ENCODE results near the gene GLMN. TPM values are rescaled to one million over a fixed set of nuclear protein-coding genes. Genes with fewer than 3 reads are reported as not detected.
"Not testable (repeated sequence)": the region's sequence is repeated elsewhere in the genome, so short reads cannot be mapped to it uniquely, and the experiment has no call there.

GLMN gene
- polyA plus RNA-seq, 1 donor (not counting 4 experiments of a cell fraction or from before 2014, with no cell fraction given), result 11.3 TPM

DNA sequence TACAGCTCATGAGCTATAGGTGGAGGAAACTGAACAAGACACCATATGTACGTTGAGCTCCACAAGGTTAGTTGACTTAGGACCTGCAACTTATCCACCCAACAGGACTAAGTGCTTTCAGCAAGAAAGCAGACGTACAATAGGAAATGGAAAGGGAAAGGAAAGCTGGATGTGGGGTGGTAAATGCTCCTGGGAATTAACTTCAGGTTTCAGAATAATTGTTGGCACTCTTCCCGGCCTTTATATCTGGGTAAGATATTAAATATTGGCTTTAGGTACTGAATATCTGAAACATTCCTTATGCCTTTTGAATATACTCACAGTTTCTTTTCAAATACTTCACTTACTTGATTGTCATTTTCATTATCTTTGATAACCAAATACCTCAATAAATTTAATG, 36.3 kb downstream of the GLMN start:
- Histone ChIP-seq H3K27ac (ENCODE audit: control insufficient read depth, insufficient read depth, low read length) (no peak overlapping the region), H3K79me2 (ENCODE audit: control insufficient read depth, insufficient read depth, low read length) (no peaks in the 10 kb centered on the region), H4K20me1 (ENCODE audit: control insufficient read depth, extremely low read depth, insufficient read depth, low read length) (no peaks in the 10 kb centered on the region), H3K4me3 (ENCODE audit: control insufficient read depth in 2 of 3, extremely low read depth in 1 of 3, insufficient read depth in 2 of 3, low read depth in 1 of 3, low read length in 3 of 3) (no peak overlapping the region), H3K9me3 (ENCODE audit: control insufficient read depth, low read depth, low read length) (no peaks in the 10 kb centered on the region), H3K9me1 (ENCODE audit: control insufficient read depth, extremely low read depth, insufficient read depth, low read length) (no peaks in the 10 kb centered on the region), H3K4me1 (ENCODE audit: control insufficient read depth, extremely low read depth, insufficient read depth, low read length) (no peaks in the 10 kb centered on the region), H2AFZ (ENCODE audit: control insufficient read depth, low read length) (no peak overlapping the region), H3K9ac (ENCODE audit: control insufficient read depth, extremely low read depth, insufficient read depth, low read length) (no peak overlapping the region), H3K27me3 (ENCODE audit: control insufficient read depth, extremely low read depth, insufficient read depth, low read length) (no peaks in the 10 kb centered on the region), H3K36me3 (ENCODE audit: control insufficient read depth in 2 of 2, extremely low read depth in 1 of 2, insufficient read depth in 2 of 2, low read length in 2 of 2) (peaks cover 0 to 6% of the 10 kb centered on the region in 2 experiments), H3K4me2 (ENCODE audit: control insufficient read depth, extremely low read depth, insufficient read depth, low read depth, low read length) (no peak overlapping the region)
- DNase-seq (ENCODE audit: low read depth, low spot score) (no peak), FAIRE-seq (no peak)
- dilution Hi-C loops (cut with MboI; ENCODE audit: extremely low pct_ligation_motif_present, low sequenced_read_pairs), result loop anchor here (25.0 kb wide), 1 partner anchor 275 kb away; no protein-coding TSS in a partner anchor
- no peak for TF ChIP-seq EZH2 (IDR thresholded peaks at IDR 0.05; ENCODE audit: low read length)
- TF ChIP-seq, protein P1, sequence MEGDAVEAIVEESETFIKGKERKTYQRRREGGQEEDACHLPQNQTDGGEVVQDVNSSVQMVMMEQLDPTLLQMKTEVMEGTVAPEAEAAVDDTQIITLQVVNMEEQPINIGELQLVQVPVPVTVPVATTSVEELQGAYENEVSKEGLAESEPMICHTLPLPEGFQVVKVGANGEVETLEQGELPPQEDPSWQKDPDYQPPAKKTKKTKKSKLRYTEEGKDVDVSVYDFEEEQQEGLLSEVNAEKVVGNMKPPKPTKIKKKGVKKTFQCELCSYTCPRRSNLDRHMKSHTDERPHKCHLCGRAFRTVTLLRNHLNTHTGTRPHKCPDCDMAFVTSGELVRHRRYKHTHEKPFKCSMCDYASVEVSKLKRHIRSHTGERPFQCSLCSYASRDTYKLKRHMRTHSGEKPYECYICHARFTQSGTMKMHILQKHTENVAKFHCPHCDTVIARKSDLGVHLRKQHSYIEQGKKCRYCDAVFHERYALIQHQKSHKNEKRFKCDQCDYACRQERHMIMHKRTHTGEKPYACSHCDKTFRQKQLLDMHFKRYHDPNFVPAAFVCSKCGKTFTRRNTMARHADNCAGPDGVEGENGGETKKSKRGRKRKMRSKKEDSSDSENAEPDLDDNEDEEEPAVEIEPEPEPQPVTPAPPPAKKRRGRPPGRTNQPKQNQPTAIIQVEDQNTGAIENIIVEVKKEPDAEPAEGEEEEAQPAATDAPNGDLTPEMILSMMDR (optimal IDR thresholded peaks at IDR 0.05 in 1 of 3, IDR thresholded peaks at IDR 0.05 in 1 of 3, conservative IDR thresholded peaks at IDR 0.05 in 1 of 3; ENCODE audit: extremely low read depth in 1 of 3, insufficient read depth in 2 of 3, low read length in 3 of 3), result no peak

DNA sequence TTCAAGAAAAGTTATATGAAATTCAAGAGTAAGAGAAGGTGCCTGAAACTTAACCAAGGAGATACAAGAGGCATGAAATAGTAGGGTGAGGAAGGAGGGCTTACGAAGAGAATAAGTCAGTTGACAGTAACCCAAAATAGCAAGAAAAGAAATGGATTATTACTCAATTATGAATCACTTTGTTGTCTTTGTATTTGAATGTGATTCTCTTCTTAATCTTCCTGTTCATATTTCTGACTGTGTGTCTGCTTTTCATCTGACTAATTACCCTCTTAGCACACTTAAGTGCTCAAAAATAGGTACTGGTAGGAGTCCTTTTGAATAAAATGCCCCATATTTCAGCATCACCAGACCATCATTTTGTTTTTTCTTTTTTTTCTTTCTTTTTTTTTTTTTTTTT, 39.4 kb downstream of the GLMN start:
- no peak overlapping the region for H3K27ac ChIP-seq (ENCODE audit: control insufficient read depth, insufficient read depth, low read length)
- no peak overlapping the region for H3K9ac ChIP-seq (ENCODE audit: control insufficient read depth, extremely low read depth, insufficient read depth, low read length)
- H4K20me1 ChIP-seq (ENCODE audit: control insufficient read depth, extremely low read depth, insufficient read depth, low read length), result no peaks in the 10 kb centered on the region
- no peaks in the 10 kb centered on the region for H3K27me3 ChIP-seq (ENCODE audit: control insufficient read depth, extremely low read depth, insufficient read depth, low read length)
- DNase-seq (ENCODE audit: low read depth, low spot score) (no peak), FAIRE-seq (no peak)
- H3K9me3 ChIP-seq (ENCODE audit: control insufficient read depth, low read depth, low read length), result no peaks in the 10 kb centered on the region
- peaks cover 0 to 4% of the 10 kb centered on the region in 2 experiments for H3K36me3 ChIP-seq (ENCODE audit: control insufficient read depth in 2 of 2, extremely low read depth in 1 of 2, insufficient read depth in 2 of 2, low read length in 2 of 2)
- H3K79me2 ChIP-seq (ENCODE audit: control insufficient read depth, insufficient read depth, low read length), result no peaks in the 10 kb centered on the region
- dilution Hi-C loops (cut with MboI; ENCODE audit: extremely low pct_ligation_motif_present, low sequenced_read_pairs), result loop anchor here (25.0 kb wide), 1 partner anchor 272 kb away; no protein-coding TSS in a partner anchor
- no peak overlapping the region for H3K4me2 ChIP-seq (ENCODE audit: control insufficient read depth, extremely low read depth, insufficient read depth, low read depth, low read length)
- TF ChIP-seq EZH2 (IDR thresholded peaks at IDR 0.05; ENCODE audit: low read length), result no peak
- TF ChIP-seq, protein P1 (optimal IDR thresholded peaks at IDR 0.05 in 1 of 3, IDR thresholded peaks at IDR 0.05 in 1 of 3, conservative IDR thresholded peaks at IDR 0.05 in 1 of 3; ENCODE audit: extremely low read depth in 1 of 3, insufficient read depth in 2 of 3, low read length in 3 of 3), result no peak
- H3K4me3 ChIP-seq (ENCODE audit: control insufficient read depth in 2 of 3, extremely low read depth in 1 of 3, insufficient read depth in 2 of 3, low read depth in 1 of 3, low read length in 3 of 3), result no peak overlapping the region
- H3K4me1 ChIP-seq (ENCODE audit: control insufficient read depth, extremely low read depth, insufficient read depth, low read length), result no peaks in the 10 kb centered on the region
- no peak overlapping the region for H2AFZ ChIP-seq (ENCODE audit: control insufficient read depth, low read length)
- H3K9me1 ChIP-seq (ENCODE audit: control insufficient read depth, extremely low read depth, insufficient read depth, low read length), result no peaks in the 10 kb centered on the region

DNA sequence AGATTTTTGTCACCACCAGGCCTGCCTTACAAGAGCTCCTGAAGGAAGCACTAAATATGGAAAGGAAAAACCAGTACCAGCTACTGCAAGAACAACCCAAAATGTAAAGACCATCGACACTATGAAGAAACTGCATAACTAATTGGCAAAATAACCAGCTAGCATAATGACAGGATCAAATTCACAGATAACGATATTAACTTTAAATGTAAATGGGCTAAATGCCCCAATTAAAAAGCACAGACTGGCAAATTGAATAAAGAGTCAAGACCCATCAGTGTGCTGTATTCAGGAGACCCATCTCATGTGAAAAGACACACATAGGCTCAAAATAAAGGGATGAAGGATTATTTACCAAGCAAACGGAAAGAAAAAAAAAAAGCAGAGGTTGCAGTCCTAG, 44.1 kb downstream of the GLMN start:
- not testable (repeated sequence) for H2AFZ ChIP-seq (ENCODE audit: control insufficient read depth, low read length); H3K4me2 ChIP-seq (ENCODE audit: control insufficient read depth, extremely low read depth, insufficient read depth, low read depth, low read length); H3K36me3 ChIP-seq (ENCODE audit: control insufficient read depth in 2 of 2, extremely low read depth in 1 of 2, insufficient read depth in 2 of 2, low read length in 2 of 2); H3K4me3 ChIP-seq (ENCODE audit: control insufficient read depth in 2 of 3, extremely low read depth in 1 of 3, insufficient read depth in 2 of 3, low read depth in 1 of 3, low read length in 3 of 3); H3K4me1 ChIP-seq (ENCODE audit: control insufficient read depth, extremely low read depth, insufficient read depth, low read length); H3K9me3 ChIP-seq (ENCODE audit: control insufficient read depth, low read depth, low read length); FAIRE-seq; H3K9me1 ChIP-seq (ENCODE audit: control insufficient read depth, extremely low read depth, insufficient read depth, low read length); H3K27me3 ChIP-seq (ENCODE audit: control insufficient read depth, extremely low read depth, insufficient read depth, low read length); DNase-seq (ENCODE audit: low read depth, low spot score); H3K79me2 ChIP-seq (ENCODE audit: control insufficient read depth, insufficient read depth, low read length); H4K20me1 ChIP-seq (ENCODE audit: control insufficient read depth, extremely low read depth, insufficient read depth, low read length); H3K27ac ChIP-seq (ENCODE audit: control insufficient read depth, insufficient read depth, low read length); H3K9ac ChIP-seq (ENCODE audit: control insufficient read depth, extremely low read depth, insufficient read depth, low read length)
- dilution Hi-C loops (cut with MboI; ENCODE audit: extremely low pct_ligation_motif_present, low sequenced_read_pairs), result loop anchor here (25.0 kb wide), 1 partner anchor 267 kb away; no protein-coding TSS in a partner anchor
